HepG2 (cell line): ENCODE measurements around the gene TBC1D32. TPM values are rescaled to one million over a fixed set of nuclear protein-coding genes. Genes with fewer than 3 reads are reported as not detected.

ENCODE experiments used
- ATAC-seq: fragments of 200-7000 bp; cut with Tn5 transposase; 3 replicates; pipeline ENCODE4 v1.9.1; 2020; ENCODE audit warnings: mild to moderate bottlenecking, moderate library complexity
- BruUV-seq: library from RNA; stranded (reverse); fragments of 400-500 nt; replicated peaks from 2 replicates; lab custom pipeline; 2021; lab: Mats Ljungman, UMichigan
- CTCF ChIA-PET: fragments of 300-600 bp; formaldehyde crosslinking; extraction: SDS; loops from one replicate; lab custom pipeline; 2021; ENCODE audit warnings: low total read pairs, inconsistent platforms, low intra/inter-chr PET ratio; lab: Yijun Ruan, JAX
- POLR2A ChIA-PET: fragments of 350-600 bp; sonication (Branson Sonifier 250); formaldehyde crosslinking; loops from one replicate; lab custom pipeline; 2020; ENCODE audit warnings: antibody characterized with exemption, inconsistent platforms; lab: Yijun Ruan, JAX
- DNase-seq: peaks from one replicate; pipeline ENCODE4 v3.0.0-alpha.2; 2015; ENCODE audit warnings: low spot score
- FAIRE-seq: peaks from 3 replicates; lab custom pipeline; 2011; peaks lifted over from hg19 to GRCh38; lab: Jason Lieb, UNC
- H2AFZ ChIP-seq: one replicate; pipeline ENCODE4 v1.6.1; 2011; ENCODE audit warnings: low read length, inconsistent platforms
- H3K27ac ChIP-seq: fragments of 300-600 bp; 3 replicates; pipeline ENCODE4 v1.8.0; 2011; ENCODE audit warnings: mixed run types, mild to moderate bottlenecking, mixed read lengths, low read length, inconsistent platforms; ENCODE audit not compliant: insufficient read depth; ENCODE audit errors: extremely low read length
- H3K27me3 ChIP-seq, 2 experiments: fragments of 200-600 bp in 1 of 2; 2 replicates in 1 of 2; 3 replicates in 1 of 2; pipeline versions ENCODE4 v1.6.0 to v1.8.0; 2011; ENCODE audit warnings: low read length in 2 of 2, mild to moderate bottlenecking in 2 of 2, moderate library complexity in 2 of 2, inconsistent platforms in 1 of 2; ENCODE audit not compliant: insufficient read depth in 2 of 2, control insufficient read depth in 1 of 2
- H3K36me3 ChIP-seq, 2 experiments: fragments of 200-600 bp in 1 of 2; replicated peaks in 1 of 2; 2 replicates in 1 of 2; 3 replicates in 1 of 2; pipeline versions ENCODE4 v1.5.1 to v1.8.0; 2011; ENCODE audit warnings: low read length in 2 of 2, inconsistent platforms in 1 of 2; ENCODE audit not compliant: insufficient read depth in 2 of 2, control insufficient read depth in 1 of 2
- H3K4me1 ChIP-seq: 2 replicates; pipeline ENCODE4 v1.5.1; 2012; ENCODE audit warnings: low read length, inconsistent platforms; ENCODE audit not compliant: insufficient read depth
- H3K4me2 ChIP-seq: 2 replicates; pipeline ENCODE4 v1.6.0; 2011; ENCODE audit warnings: low read depth, low read length, inconsistent platforms
- H3K4me3 ChIP-seq, 3 experiments: fragments of 200-600 bp in 1 of 3; sonication (generic), shearing (Covaris generic) in 1 of 3; replicated peaks in 1 of 3; 2 replicates each; pipeline ENCODE4 v1.5.1; 2011 to 2016; ENCODE audit warnings: low read length in 3 of 3, inconsistent platforms in 2 of 3, low read depth in 2 of 3, mild to moderate bottlenecking in 2 of 3, control low read depth in 1 of 3, mixed read lengths in 1 of 3; ENCODE audit not compliant: insufficient read depth in 1 of 3
- H3K79me2 ChIP-seq: one replicate; pipeline ENCODE4 v1.6.1; 2011; ENCODE audit warnings: low read length, inconsistent platforms; ENCODE audit not compliant: insufficient read depth
- H3K9ac ChIP-seq: 2 replicates; pipeline ENCODE4 v1.6.0; 2011; ENCODE audit warnings: mild to moderate bottlenecking, low read depth, low read length, inconsistent platforms; ENCODE audit not compliant: insufficient read depth
- H3K9me3 ChIP-seq: 2 replicates; pipeline ENCODE4 v1.5.1; 2012; ENCODE audit warnings: mild to moderate bottlenecking, low read length
- H4K20me1 ChIP-seq: 2 replicates; pipeline ENCODE4 v1.6.0; 2011; ENCODE audit warnings: inconsistent platforms, mild to moderate bottlenecking, low read length, moderate library complexity; ENCODE audit not compliant: insufficient read depth
- AKNA ChIP-seq: sonication (generic); formaldehyde crosslinking; IDR thresholded peaks from 2 replicates; pipeline ENCODE4 v1.4.0; 2020; ENCODE audit warnings: missing genetic modification reagents, borderline replicate concordance
- CHD2 ChIP-seq: IDR thresholded peaks from 2 replicates; pipeline ENCODE4 v1.6.1; 2011; ENCODE audit warnings: low read depth, low read length, improper control_type of control experiment
- MYC ChIP-seq: sonication (generic); formaldehyde crosslinking; IDR thresholded peaks from 2 replicates; pipeline ENCODE4 v1.9.0; 2021; ENCODE audit warnings: missing genetic modification reagents, borderline replicate concordance
- RELA ChIP-seq: sonication (generic); formaldehyde crosslinking; IDR thresholded peaks from 2 replicates; pipeline ENCODE4 v1.4.0; 2020; ENCODE audit warnings: missing genetic modification reagents
- RXRB ChIP-seq: IDR thresholded peaks from 2 replicates; pipeline ENCODE4 v1.6.1; 2016; ENCODE audit warnings: borderline replicate concordance, missing genetic modification reagents, missing compliant biosample characterization
- SAP130 ChIP-seq: IDR thresholded peaks from 2 replicates; pipeline ENCODE4 v1.6.1; 2016; ENCODE audit warnings: low read depth
- SCMH1 ChIP-seq: sonication (generic); formaldehyde crosslinking; IDR thresholded peaks from 2 replicates; pipeline ENCODE4 v1.9.0; 2021; ENCODE audit warnings: missing genetic modification reagents, mild to moderate bottlenecking, borderline replicate concordance
- TAF1 ChIP-seq: sonication (generic); formaldehyde crosslinking; IDR thresholded peaks from 2 replicates; pipeline ENCODE4 v1.4.0; 2020; ENCODE audit warnings: missing genetic modification reagents
- TOE1 ChIP-seq: sonication (generic); formaldehyde crosslinking; IDR thresholded peaks from 2 replicates; pipeline ENCODE4 v1.4.0; 2020; ENCODE audit warnings: mild to moderate bottlenecking, missing genetic modification reagents
- ZBED4 ChIP-seq: sonication (generic); formaldehyde crosslinking; IDR thresholded peaks from 2 replicates; pipeline ENCODE4 v1.4.0; 2020; ENCODE audit warnings: missing genetic modification reagents, borderline replicate concordance
- ZBTB37 ChIP-seq: sonication (generic); formaldehyde crosslinking; IDR thresholded peaks from 2 replicates; pipeline ENCODE4 v1.4.0; 2020; ENCODE audit warnings: mild to moderate bottlenecking, missing genetic modification reagents
- ZNF33B ChIP-seq: sonication (generic); formaldehyde crosslinking; IDR thresholded peaks from 2 replicates; pipeline ENCODE4 v1.5.1; 2020; ENCODE audit warnings: mild to moderate bottlenecking, missing genetic modification reagents
- ZNF431 ChIP-seq: sonication (generic); formaldehyde crosslinking; IDR thresholded peaks from 2 replicates; pipeline ENCODE4 v1.9.0; 2022; ENCODE audit warnings: missing genetic modification reagents, low read depth, mild to moderate bottlenecking, borderline replicate concordance
- ZNF44 ChIP-seq: sonication (generic); formaldehyde crosslinking; IDR thresholded peaks from 2 replicates; pipeline ENCODE4 v1.5.1; 2020; ENCODE audit warnings: mild to moderate bottlenecking, missing genetic modification reagents
- ZNF546 ChIP-seq: sonication (generic); formaldehyde crosslinking; conservative IDR thresholded peaks from 2 replicates; pipeline ENCODE4 v1.8.1; 2023; ENCODE audit warnings: mild to moderate bottlenecking, missing genetic modification reagents
- ZNF660 ChIP-seq: sonication (generic); formaldehyde crosslinking; IDR thresholded peaks from 2 replicates; pipeline ENCODE4 v1.5.1; 2020; ENCODE audit warnings: mild to moderate bottlenecking, low read depth, missing genetic modification reagents, borderline replicate concordance
- ZNF772 ChIP-seq: sonication (generic); formaldehyde crosslinking; IDR thresholded peaks from 2 replicates; pipeline ENCODE4 v1.5.0; 2020; ENCODE audit warnings: mild to moderate bottlenecking, missing genetic modification reagents
- WGBS: methylation state at CpG from one replicate; pipeline ENCODE4 v1.1.6; 2017; ENCODE audit warnings: low lambda C conversion rate; 5-methylcytosine and 5-hydroxymethylcytosine counted together
- in situ Hi-C: cut with HindIII; loops from 2 replicates; pipeline ENCODE4 v1.10.0; 2017; ENCODE audit warnings: low pct_unique_long_range_greater_than_20kb; ENCODE audit not compliant: extremely low pct_ligation_motif_present
- intact Hi-C: fragments of 100-400 bp; cut with micrococcal nuclease; formaldehyde crosslinking; loops from one replicate; pipeline ENCODE4 v1.10.0; 2022; ENCODE audit not compliant: unreplicated experiment
- polyA plus RNA-seq, 8 experiments: library from polyadenylated mRNA; depleted of rRNA in 3 of 8; stranded (reverse) in 7 of 8; unstranded in 1 of 8; fragments of >200 nt; fragmentation: Illumina TruSeq in 4 of 8; extraction: Trizol in 4 of 8; gene quantifications; 2 replicates each; pipeline versions ENCODE4 v1.2.1 to v1.2.3, GENCODE V29; 2011 to 2016; ENCODE audit warnings: low read depth in 4 of 8, missing spikeins in 1 of 8, mixed read lengths in 1 of 8; ENCODE audit not compliant: insufficient read depth in 1 of 8
- total RNA-seq, 5 experiments: library from RNA; depleted of rRNA; stranded (reverse); fragments of >200 nt; fragmentation: Illumina TruSeq; extraction: Trizol; gene quantifications; 2 replicates each; pipeline ENCODE4 v1.2.3, GENCODE V29; 2016; ENCODE audit warnings: low read depth in 1 of 5

Gene TBC1D32
- total and polyA plus RNA-seq, 2 of the 13 experiments (the other 11 are each of a cell fraction or from before 2014, with no cell fraction given): 2.0 to 4.8 TPM

- H3K9me3 ChIP-seq: no peaks in the 10 kb centered on the region
- no peak for ATAC-seq
- 4% methylated on average over 3 of the region's 3 CpGs for WGBS
- H3K4me3 ChIP-seq: no peak overlapping the region
- CTCF ChIA-PET: no interaction called here
- H3K27ac ChIP-seq: no peak overlapping the region
- H3K9ac ChIP-seq: no peak overlapping the region
- no peak for FAIRE-seq
- H3K27me3 ChIP-seq: no peaks in the 10 kb centered on the region
- H3K79me2 ChIP-seq: no peaks in the 10 kb centered on the region
- intact Hi-C loops: no loop called here
- no TSS peak for BruUV-seq
- H3K4me2 ChIP-seq: no peak overlapping the region
- H4K20me1 ChIP-seq: no peaks in the 10 kb centered on the region
- no peaks in the 10 kb centered on the region for H3K36me3 ChIP-seq
- no peaks in the 10 kb centered on the region for H3K4me1 ChIP-seq
- POLR2A ChIA-PET: no interaction called here
- no peak for DNase-seq
- H2AFZ ChIP-seq: no peak overlapping the region
- in situ Hi-C loops: no loop called here
- TF ChIP-seq SCMH1 (no peak), ZBTB37 (CRISPR knock-in tag) (no peak), MYC (CRISPR knock-in tag) (no peak), TAF1 (CRISPR knock-in tag) (no peak), ZNF33B (CRISPR knock-in tag) (no peak), ZNF660 (CRISPR knock-in tag) (no peak), ZNF431 (CRISPR knock-in tag) (no peak), RELA (CRISPR knock-in tag) (no peak), RXRB (CRISPR knock-in tag) (no peak), ZBED4 (CRISPR knock-in tag) (no peak), SAP130 (CRISPR knock-in tag) (no peak), AKNA (CRISPR knock-in tag) (no peak), ZNF772 (CRISPR knock-in tag) (no peak), CHD2 (no peak), TOE1 (CRISPR knock-in tag) (no peak), ZNF44 (no peak), ZNF546 (CRISPR knock-in tag) (no peak)
Observed at GRCh38 chr6:121033091-121033490, 301.2 kb downstream of the TBC1D32 start.
